Body of pancreas (tissue), 4 donors: Measurements from ENCODE around the gene IPPK. TPM values are rescaled to one million over a fixed set of nuclear protein-coding genes. Genes with fewer than 3 reads are reported as not detected.
A peak's percentile ranks its signal among the peaks of the same experiment; 100 is the strongest.

ENCODE experiments used
- ATAC-seq: fragments of 150-250 bp; one replicate; pipeline ENCODE4 v1.9.1; 2016
- DNase-seq, 4 donors: peaks; one replicate each; pipeline ENCODE4 v3.0.0-alpha.2; 2019
- H3K27ac ChIP-seq, 4 donors: fragments of 200-600 bp; sonication (generic); 1 replicate in 3 of 4; 2 replicates in 1 of 4; pipeline versions ENCODE4 v1.5.1 to v1.6.1; 2016 to 2019; ENCODE audit warnings: mild to moderate bottlenecking in 1 of 4, mixed read lengths in 1 of 4, moderate library complexity in 1 of 4
- H3K27me3 ChIP-seq, 2 donors: fragments of 200-600 bp; sonication (generic); one replicate each; pipeline ENCODE4 v1.6.0; 2016; ENCODE audit warnings: mild to moderate bottlenecking in 1 of 2
- H3K36me3 ChIP-seq, 2 donors: fragments of 200-600 bp; sonication (generic); replicated peaks in 1 of 2; 2 replicates each; pipeline ENCODE4 v1.5.1; 2016; ENCODE audit warnings: low read depth in 2 of 2; ENCODE audit not compliant: insufficient read depth in 1 of 2
- H3K4me1 ChIP-seq: fragments of 200-600 bp; sonication (generic); one replicate; pipeline ENCODE4 v1.6.0; 2016
- H3K4me3 ChIP-seq, 2 donors: fragments of 200-600 bp; sonication (generic); 1 replicate in 1 of 2; 2 replicates in 1 of 2; pipeline ENCODE4 v1.5.1; 2016 to 2019
- H3K9me3 ChIP-seq, 3 donors: fragments of 200-600 bp; sonication (generic); 1 replicate in 2 of 3; 2 replicates in 1 of 3; pipeline ENCODE4 v1.5.1; 2016
- CTCF ChIP-seq, 7 experiments: fragments of 450-650 bp in 4 of 7; fragments of 200-600 bp in 3 of 7; sonication (generic) in 3 of 7; IDR thresholded peaks; one replicate each; pipeline ENCODE4 v1.5.1; 2016 to 2019; ENCODE audit warnings: antibody characterized with exemption in 7 of 7
- POLR2A ChIP-seq, 3 donors: fragments of 450-650 bp; IDR thresholded peaks; one replicate each; pipeline ENCODE4 v1.6.1; 2016; ENCODE audit warnings: antibody characterized with exemption in 3 of 3, mild to moderate bottlenecking in 2 of 3
- WGBS, 2 donors: methylation state at CpG; one replicate each; pipeline ENCODE4 v1.1.5; 2017; 5-methylcytosine and 5-hydroxymethylcytosine counted together
- intact Hi-C: fragments of 100-400 bp; cut with DNase I; formaldehyde crosslinking; loops from one replicate; pipeline ENCODE4 v1.15.1; 2023
- total RNA-seq, 2 donors: library from RNA; depleted of rRNA; stranded (reverse); fragments of >200 nt; gene quantifications; one replicate each; pipeline ENCODE4 v1.1.0, GENCODE V29; 2016

Gene IPPK
- total RNA-seq, 2 donors from 2014 or later = 2.9 to 6.3 TPM

- TF ChIP-seq CTCF (IDR thresholded peaks at IDR 0.05) = peak; percentile 57 to 83 (median 76)
- TF ChIP-seq POLR2A (IDR thresholded peaks at IDR 0.05) = no peak
- Histone ChIP-seq H3K27ac (no peak overlapping the region), H3K9me3 (no peaks in the 10 kb centered on the region), H3K4me3 (no peak overlapping the region), H3K27me3 (no peaks in the 10 kb centered on the region), H3K4me1 (no peaks in the 10 kb centered on the region), H3K36me3 (peaks cover 24 to 52% of the 10 kb centered on the region in 2 donors)
- DNase-seq (peak; percentile 49 to 74 (median 62)), ATAC-seq (peak; percentile 55)
- intact Hi-C loops = loop anchor here (5.0 kb wide), 1 partner anchor 71 kb away; no protein-coding TSS in a partner anchor
- WGBS, 2 donors = 28 to 57% methylated on average over 1 to 4 of the region's 4 CpGs
These were observed 46.6 kb upstream of the IPPK start for GRCh38 chr9:92716557-92716956.

GRCh38 chr9:92715488-92716231, 45.7 kb upstream of the IPPK start:
- Histone ChIP-seq H3K9me3 (no peaks in the 10 kb centered on the region), H3K36me3 (peaks cover 24 to 50% of the 10 kb centered on the region in 2 donors), H3K4me3 (no peak overlapping the region), H3K27ac (no peak overlapping the region), H3K27me3 (no peaks in the 10 kb centered on the region), H3K4me1 (no peaks in the 10 kb centered on the region)
- intact Hi-C loops = loop anchor here (5.0 kb wide), 1 partner anchor 72 kb away; no protein-coding TSS in a partner anchor
- no peak for ATAC-seq
- no peak for DNase-seq
- 78 to 85% methylated on average over 11 to 17 of the region's 17 CpGs for WGBS, 2 donors
- TF ChIP-seq CTCF (IDR thresholded peaks at IDR 0.05) = no peak
- TF ChIP-seq POLR2A (IDR thresholded peaks at IDR 0.05) = no peak

- ATAC-seq = no peak
- 89 to 94% methylated on average over 17 to 30 of the region's 34 CpGs for WGBS, 2 donors
- DNase-seq = no peak
- Histone ChIP-seq H3K27ac (no peak overlapping the region), H3K36me3 (peaks cover 21 to 43% of the 10 kb centered on the region in 2 donors), H3K4me3 (no peak overlapping the region), H3K9me3 (no peaks in the 10 kb centered on the region), H3K4me1 (no peaks in the 10 kb centered on the region), H3K27me3 (no peaks in the 10 kb centered on the region)
- TF ChIP-seq POLR2A (IDR thresholded peaks at IDR 0.05) (no peak), CTCF (IDR thresholded peaks at IDR 0.05) (no peak)
- intact Hi-C loops = loop anchor here (5.0 kb wide), 1 partner anchor 72 kb away; no protein-coding TSS in a partner anchor
These were observed 45.0 kb upstream of the IPPK start for GRCh38 chr9:92714787-92715487.

DNA sequence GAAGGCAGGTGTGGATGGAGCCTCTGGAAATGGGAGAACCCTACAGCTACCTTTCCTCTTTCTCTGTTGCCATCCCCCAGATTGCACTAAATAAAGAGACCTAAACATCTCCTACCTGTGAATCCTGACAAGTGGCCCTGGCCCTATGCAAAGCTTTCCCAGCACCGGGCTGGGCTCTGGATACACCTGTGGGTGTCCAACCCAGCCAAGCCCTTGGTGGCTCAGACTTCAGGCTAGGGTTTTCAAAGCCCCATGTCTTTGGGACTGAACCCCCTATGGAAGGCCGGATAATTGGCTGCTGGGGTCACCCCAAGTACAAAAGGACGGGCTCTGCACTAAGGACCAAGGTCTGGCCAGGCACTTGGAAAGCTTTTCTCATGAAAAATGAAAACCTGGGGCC, 44.1 kb upstream of the IPPK start:
- no peak for DNase-seq
- Histone ChIP-seq H3K36me3 (peaks cover 13 to 34% of the 10 kb centered on the region in 2 donors), H3K27ac (no peak overlapping the region), H3K9me3 (no peaks in the 10 kb centered on the region), H3K4me3 (no peak overlapping the region), H3K4me1 (no peaks in the 10 kb centered on the region), H3K27me3 (no peaks in the 10 kb centered on the region)
- intact Hi-C loops = no loop called here
- no peak for TF ChIP-seq POLR2A (IDR thresholded peaks at IDR 0.05)
- TF ChIP-seq CTCF (IDR thresholded peaks at IDR 0.05) = no peak
- WGBS, 2 donors = 90 to 95% methylated on average over 2 to 3 of the region's 3 CpGs
- no peak for ATAC-seq
